Activated CD4-positive, alpha-beta T cell treated with anti-CD3 and anti-CD28 coated beads, Interleukin-2, amount 10 ng/mL, durations not matched to agents 24 days and 14 days (primary cell): Measurements from ENCODE around the gene ABTB2. TPM values are rescaled to one million over a fixed set of nuclear protein-coding genes. Genes with fewer than 3 reads are reported as not detected.
A peak's percentile ranks its signal among the peaks of the same experiment; 100 is the strongest.

Experiments used
- DNase-seq: peaks from one replicate; pipeline ENCODE4 v3.0.0; 2022
- H3K27ac Mint-ChIP-seq: one replicate; pipeline ENCODE4 v1.8.0; 2022; ENCODE audit warnings: mild to moderate bottlenecking, mixed read lengths
- H3K27me3 Mint-ChIP-seq: one replicate; pipeline ENCODE4 v1.8.0; 2022; ENCODE audit warnings: mixed read lengths
- H3K36me3 Mint-ChIP-seq: one replicate; pipeline ENCODE4 v1.8.0; 2022; ENCODE audit warnings: low read depth, mild to moderate bottlenecking, mixed read lengths
- H3K4me1 Mint-ChIP-seq: one replicate; pipeline ENCODE4 v1.8.0; 2021; ENCODE audit warnings: mixed read lengths
- H3K4me3 Mint-ChIP-seq: one replicate; pipeline ENCODE4 v1.8.0; 2022; ENCODE audit warnings: mild to moderate bottlenecking, moderate library complexity, mixed read lengths
- H3K9me3 Mint-ChIP-seq: one replicate; pipeline ENCODE4 v1.8.0; 2021; ENCODE audit warnings: mixed read lengths
- intact Hi-C: fragments of 100-400 bp; cut with micrococcal nuclease; formaldehyde crosslinking; loops from one replicate; pipeline ENCODE4 v1.15.1; 2023
- total RNA-seq: library from RNA; stranded (reverse); gene quantifications from 2 replicates; pipeline ENCODE4 v1.2.3, GENCODE V29; 2022

The ABTB2 gene
- total RNA-seq, 1 donor from 2014 or later, result 13.1 TPM

GRCh38 chr11:34209809-34210208 is 148.0 kb downstream of the ABTB2 start:
- no peaks in the 10 kb centered on the region for H3K9me3 Mint-ChIP-seq
- H3K27ac Mint-ChIP-seq, result no peak overlapping the region
- intact Hi-C loops, result no loop called here
- H3K4me3 Mint-ChIP-seq, result no peak overlapping the region
- no peaks in the 10 kb centered on the region for H3K27me3 Mint-ChIP-seq
- DNase-seq, result no peak
- peaks cover 26% of the 10 kb centered on the region for H3K4me1 Mint-ChIP-seq
- no peaks in the 10 kb centered on the region for H3K36me3 Mint-ChIP-seq

- DNase-seq, result no peak
- Mint-ChIP-seq H3K27ac (peak overlapping the region; percentile 0), H3K4me3 (no peak overlapping the region), H3K27me3 (no peaks in the 10 kb centered on the region), H3K9me3 (no peaks in the 10 kb centered on the region), H3K4me1 (peaks cover 23% of the 10 kb centered on the region), H3K36me3 (peaks cover under 1% of the 10 kb centered on the region)
- intact Hi-C loops, result no loop called here
Observed at GRCh38 chr11:34208266-34209135, 149.3 kb downstream of the ABTB2 start.

GRCh38 chr11:34207487-34208180 is 150.2 kb downstream of the ABTB2 start:
- H3K4me3 Mint-ChIP-seq, result no peak overlapping the region
- H3K36me3 Mint-ChIP-seq, result peaks cover 2% of the 10 kb centered on the region
- no peak for DNase-seq
- H3K27me3 Mint-ChIP-seq, result no peaks in the 10 kb centered on the region
- peaks cover 28% of the 10 kb centered on the region for H3K4me1 Mint-ChIP-seq
- no peaks in the 10 kb centered on the region for H3K9me3 Mint-ChIP-seq
- H3K27ac Mint-ChIP-seq, result no peak overlapping the region
- intact Hi-C loops, result no loop called here

GRCh38 chr11:34206407-34207300 is 151.2 kb downstream of the ABTB2 start:
- Mint-ChIP-seq H3K9me3 (no peaks in the 10 kb centered on the region), H3K36me3 (peaks cover 8% of the 10 kb centered on the region), H3K4me1 (peaks cover 32% of the 10 kb centered on the region), H3K27me3 (no peaks in the 10 kb centered on the region), H3K4me3 (no peak overlapping the region), H3K27ac (no peak overlapping the region)
- DNase-seq, result no peak
- intact Hi-C loops, result no loop called here

- peaks cover 32% of the 10 kb centered on the region for H3K4me1 Mint-ChIP-seq
- no peak overlapping the region for H3K27ac Mint-ChIP-seq
- no peak overlapping the region for H3K4me3 Mint-ChIP-seq
- peaks cover 8% of the 10 kb centered on the region for H3K36me3 Mint-ChIP-seq
- intact Hi-C loops, result no loop called here
- no peak for DNase-seq
- no peaks in the 10 kb centered on the region for H3K9me3 Mint-ChIP-seq
- H3K27me3 Mint-ChIP-seq, result no peaks in the 10 kb centered on the region
Observed at GRCh38 chr11:34205326-34206035, 152.3 kb downstream of the ABTB2 start.

- Mint-ChIP-seq H3K4me3 (no peak overlapping the region), H3K27me3 (no peaks in the 10 kb centered on the region), H3K9me3 (no peaks in the 10 kb centered on the region), H3K27ac (peak overlapping the region; percentile 18), H3K36me3 (peaks cover 8% of the 10 kb centered on the region), H3K4me1 (peaks cover 32% of the 10 kb centered on the region)
- no peak for DNase-seq
- intact Hi-C loops, result no loop called here
Observed at GRCh38 chr11:34204396-34205279, 153.2 kb downstream of the ABTB2 start.

- Mint-ChIP-seq H3K36me3 (peaks cover 9% of the 10 kb centered on the region), H3K4me3 (no peak overlapping the region), H3K4me1 (peaks cover 33% of the 10 kb centered on the region), H3K27me3 (no peaks in the 10 kb centered on the region), H3K9me3 (no peaks in the 10 kb centered on the region), H3K27ac (peak overlapping the region; percentile 23)
- DNase-seq, result no peak
- intact Hi-C loops, result no loop called here
Observed at GRCh38 chr11:34203377-34203871, 154.4 kb downstream of the ABTB2 start.

GRCh38 chr11:34201129-34201528 is 156.7 kb downstream of the ABTB2 start:
- intact Hi-C loops, result loop anchor here (2.0 kb wide), 1 partner anchor 14 kb away; no protein-coding TSS in a partner anchor
- DNase-seq, result no peak
- peaks cover 13% of the 10 kb centered on the region for H3K36me3 Mint-ChIP-seq
- no peak overlapping the region for H3K4me3 Mint-ChIP-seq
- H3K9me3 Mint-ChIP-seq, result no peaks in the 10 kb centered on the region
- peaks cover 32% of the 10 kb centered on the region for H3K4me1 Mint-ChIP-seq
- no peak overlapping the region for H3K27ac Mint-ChIP-seq
- H3K27me3 Mint-ChIP-seq, result no peaks in the 10 kb centered on the region

- H3K27me3 Mint-ChIP-seq, result no peaks in the 10 kb centered on the region
- no peak for DNase-seq
- H3K4me1 Mint-ChIP-seq, result peaks cover 31% of the 10 kb centered on the region
- peaks cover 15% of the 10 kb centered on the region for H3K36me3 Mint-ChIP-seq
- intact Hi-C loops, result no loop called here
- H3K4me3 Mint-ChIP-seq, result no peak overlapping the region
- H3K27ac Mint-ChIP-seq, result no peak overlapping the region
- H3K9me3 Mint-ChIP-seq, result no peaks in the 10 kb centered on the region
Observed at GRCh38 chr11:34199525-34199924, 158.3 kb downstream of the ABTB2 start.

GRCh38 chr11:34198523-34198922 is 159.3 kb downstream of the ABTB2 start:
- peak overlapping the region; percentile 8 for H3K4me3 Mint-ChIP-seq
- peak overlapping the region; percentile 62 for H3K27ac Mint-ChIP-seq
- peaks cover 16% of the 10 kb centered on the region for H3K36me3 Mint-ChIP-seq
- no peaks in the 10 kb centered on the region for H3K9me3 Mint-ChIP-seq
- H3K27me3 Mint-ChIP-seq, result no peaks in the 10 kb centered on the region
- intact Hi-C loops, result no loop called here
- peaks cover 32% of the 10 kb centered on the region for H3K4me1 Mint-ChIP-seq
- DNase-seq, result peak; percentile 70

GRCh38 chr11:34197256-34197655 is 160.6 kb downstream of the ABTB2 start:
- H3K27me3 Mint-ChIP-seq, result no peaks in the 10 kb centered on the region
- H3K27ac Mint-ChIP-seq, result no peak overlapping the region
- no peak overlapping the region for H3K4me3 Mint-ChIP-seq
- no peaks in the 10 kb centered on the region for H3K9me3 Mint-ChIP-seq
- H3K36me3 Mint-ChIP-seq, result peaks cover 12% of the 10 kb centered on the region
- intact Hi-C loops, result no loop called here
- peaks cover 32% of the 10 kb centered on the region for H3K4me1 Mint-ChIP-seq
- no peak for DNase-seq

GRCh38 chr11:34194576-34195335 is 163.1 kb downstream of the ABTB2 start:
- no peak overlapping the region for H3K27ac Mint-ChIP-seq

More at GRCh38 chr11:34194576-34195335, 163.1 kb downstream of the ABTB2 start:
- peaks cover 29% of the 10 kb centered on the region for H3K4me1 Mint-ChIP-seq
- no peaks in the 10 kb centered on the region for H3K9me3 Mint-ChIP-seq
- H3K36me3 Mint-ChIP-seq, result peaks cover 9% of the 10 kb centered on the region
- no peak overlapping the region for H3K4me3 Mint-ChIP-seq
- DNase-seq, result no peak
- peaks cover 1% of the 10 kb centered on the region for H3K27me3 Mint-ChIP-seq
- intact Hi-C loops, result no loop called here
